Activated CD4-positive, alpha-beta T cell treated with anti-CD3 and anti-CD28 coated beads for 4 hours (primary cell): Measurements from ENCODE around the gene CASP9.
"Not testable (repeated sequence)": the region's sequence is repeated elsewhere in the genome, so short reads cannot be mapped to it uniquely, and the experiment has no call there.

Source experiments
- DNase-seq, 2 donors: peaks; one replicate each; pipeline ENCODE4 v3.0.0-alpha.2; 2020

CASP9 gene

GRCh38 chr1:15466955-15467625 lies 56.9 kb downstream of the CASP9 start:
- DNase-seq, result not testable (repeated sequence)

GRCh38 chr1:15465674-15466073 lies 58.3 kb downstream of the CASP9 start:
- DNase-seq, result no peak

GRCh38 chr1:15463926-15464322 lies 60.1 kb downstream of the CASP9 start:
- not testable (repeated sequence) for DNase-seq

- DNase-seq, result not testable (repeated sequence)
Measured at GRCh38 chr1:15463064-15463800, 60.8 kb downstream of the CASP9 start.

- no peak for DNase-seq
Measured at GRCh38 chr1:15460708-15461095, 63.3 kb downstream of the CASP9 start.

- DNase-seq, result no peak
Measured at GRCh38 chr1:15459771-15460707, 64.0 kb downstream of the CASP9 start.

GRCh38 chr1:15458388-15458787 lies 65.6 kb downstream of the CASP9 start:
- not testable (repeated sequence) for DNase-seq

- no peak for DNase-seq
Measured at GRCh38 chr1:15457585-15457984, 66.4 kb downstream of the CASP9 start.

GRCh38 chr1:15456313-15456954 lies 67.6 kb downstream of the CASP9 start, which contains the start of gene CELA2A:
Gene CELA2A, plus strand, starts transcription at chr1:15456732. Its CDS starts 22 bp downstream, at chr1:15456754.
- no peak for DNase-seq

GRCh38 chr1:15455522-15455921 lies 68.5 kb downstream of the CASP9 start:
- DNase-seq, result no peak

GRCh38 chr1:15454256-15454655 lies 69.8 kb downstream of the CASP9 start:
- DNase-seq, result no peak

- no peak for DNase-seq
Measured at GRCh38 chr1:15453734-15454133, 70.3 kb downstream of the CASP9 start.

GRCh38 chr1:15452866-15453571 lies 71.0 kb downstream of the CASP9 start:
- DNase-seq, result no peak

GRCh38 chr1:15452216-15452615 lies 71.8 kb downstream of the CASP9 start:
- DNase-seq, result no peak

- no peak for DNase-seq
Measured at GRCh38 chr1:15451014-15451722, 72.8 kb downstream of the CASP9 start.

- no peak for DNase-seq
Measured at GRCh38 chr1:15449567-15449966, 74.4 kb downstream of the CASP9 start.

- no peak for DNase-seq
Measured at GRCh38 chr1:15448877-15449462, 75.0 kb downstream of the CASP9 start.

- no peak for DNase-seq
Measured at GRCh38 chr1:15446212-15446611, 77.8 kb downstream of the CASP9 start.

- DNase-seq, result no peak
Measured at GRCh38 chr1:15445390-15446122, 78.5 kb downstream of the CASP9 start.
